GM18520 (cell line): ENCODE measurements around the gene SNAPIN.
A peak's percentile ranks its signal among the peaks of the same experiment; 100 is the strongest.

Experiments
- ATAC-seq: cut with Tn5 transposase; IDR thresholded peaks from one replicate; pipeline ENCODE4 v1.9.1; 2021; ENCODE audit not compliant: unreplicated experiment

SNAPIN gene, protein sequence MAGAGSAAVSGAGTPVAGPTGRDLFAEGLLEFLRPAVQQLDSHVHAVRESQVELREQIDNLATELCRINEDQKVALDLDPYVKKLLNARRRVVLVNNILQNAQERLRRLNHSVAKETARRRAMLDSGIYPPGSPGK

DNA sequence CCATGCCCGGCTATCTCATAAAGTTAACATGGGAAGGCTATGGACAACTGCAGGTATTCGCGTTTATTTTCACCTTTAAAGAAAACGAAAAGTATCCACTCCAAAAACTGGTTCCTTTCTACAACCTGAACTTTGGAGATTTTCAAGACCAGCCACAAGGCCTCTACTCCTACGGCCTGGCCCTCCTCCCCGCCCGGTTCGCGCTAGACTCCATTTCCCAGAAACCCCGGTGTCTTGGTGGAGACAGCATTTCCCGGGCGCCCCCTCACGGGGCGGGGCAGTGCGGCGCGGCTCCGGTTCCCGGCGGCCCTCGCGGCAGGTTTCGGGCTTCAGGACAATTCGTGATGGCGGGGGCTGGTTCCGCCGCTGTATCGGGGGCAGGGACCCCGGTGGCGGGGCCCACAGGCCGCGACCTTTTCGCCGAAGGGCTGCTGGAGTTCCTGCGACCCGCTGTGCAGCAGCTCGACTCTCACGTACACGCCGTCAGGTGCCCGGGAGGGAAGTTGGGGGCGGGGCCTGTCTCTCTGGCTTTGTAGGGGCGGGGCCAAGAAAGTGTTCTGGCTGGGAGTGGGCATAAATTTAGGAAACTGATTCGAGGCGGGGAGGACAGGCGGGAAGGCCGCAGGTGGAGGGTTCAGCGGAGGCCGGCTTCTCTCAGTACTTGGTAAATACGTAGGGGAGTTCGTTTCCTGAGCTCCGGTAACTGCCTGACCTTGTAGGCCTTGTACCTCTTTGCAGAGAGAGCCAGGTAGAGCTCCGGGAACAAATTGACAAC lies at the start of gene SNAPIN:
SNAPIN (plus strand) TSS at position 304 of the 775 bp plus-strand sequence; CDS start at position 345, 41 bp downstream.
- ATAC-seq = peak; percentile 75

DNA sequence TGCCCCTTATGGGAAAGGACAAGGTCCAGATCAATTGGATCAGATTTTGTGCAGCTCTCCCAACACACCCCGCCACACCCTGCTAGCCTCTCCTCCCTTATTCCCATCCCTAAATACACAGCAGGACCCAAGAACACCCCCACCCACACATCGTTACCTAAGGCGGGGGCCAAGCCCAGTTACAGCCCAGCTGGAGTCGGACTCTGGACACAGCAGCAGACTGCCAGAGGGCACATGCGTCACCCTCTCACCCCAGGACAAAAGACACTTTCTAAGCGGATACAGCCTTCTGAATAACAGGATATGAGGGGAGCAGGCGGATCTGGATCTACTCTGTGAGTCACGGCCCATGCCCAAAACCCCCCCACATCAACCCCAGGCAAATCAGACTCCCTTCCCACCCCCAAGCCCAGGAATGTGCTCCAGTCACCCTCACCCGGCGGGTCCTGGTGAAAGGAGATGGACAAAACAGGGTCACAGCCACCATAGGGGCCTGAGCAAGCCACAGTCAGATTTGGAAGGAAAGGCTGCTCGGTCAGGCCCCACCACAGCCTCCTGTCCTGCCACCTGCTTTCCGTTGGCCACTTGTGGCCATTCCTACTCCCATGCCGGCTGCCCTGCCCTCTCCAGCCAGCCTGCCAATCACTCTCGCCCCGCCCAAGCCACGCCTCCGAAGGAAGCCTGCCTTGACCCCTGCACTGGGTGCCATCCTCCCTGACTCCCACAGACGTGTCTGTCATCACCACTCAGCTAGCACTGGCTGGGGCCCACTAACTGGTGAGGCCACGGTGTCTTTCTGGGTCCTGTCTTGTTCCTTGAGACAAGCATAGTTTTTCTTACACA lies 49.5 kb upstream of the SNAPIN start:
- ATAC-seq = no peak

DNA sequence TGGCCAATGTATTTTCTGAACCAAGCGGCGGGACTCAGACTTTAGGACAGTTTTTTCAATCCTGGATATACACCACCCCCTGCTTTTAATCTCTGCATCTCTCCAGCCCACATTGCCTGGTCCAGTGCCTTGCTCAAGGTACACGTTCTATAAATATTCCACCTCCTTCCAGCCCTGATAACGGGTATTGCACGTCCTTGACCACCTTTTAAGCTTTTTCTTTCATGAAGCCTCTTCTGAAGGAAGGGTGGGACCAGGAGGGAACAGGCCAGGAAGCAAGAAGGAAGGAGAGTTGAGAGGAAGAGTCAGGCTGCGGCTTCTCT lies 49.0 kb upstream of the SNAPIN start:
- no peak for ATAC-seq

DNA sequence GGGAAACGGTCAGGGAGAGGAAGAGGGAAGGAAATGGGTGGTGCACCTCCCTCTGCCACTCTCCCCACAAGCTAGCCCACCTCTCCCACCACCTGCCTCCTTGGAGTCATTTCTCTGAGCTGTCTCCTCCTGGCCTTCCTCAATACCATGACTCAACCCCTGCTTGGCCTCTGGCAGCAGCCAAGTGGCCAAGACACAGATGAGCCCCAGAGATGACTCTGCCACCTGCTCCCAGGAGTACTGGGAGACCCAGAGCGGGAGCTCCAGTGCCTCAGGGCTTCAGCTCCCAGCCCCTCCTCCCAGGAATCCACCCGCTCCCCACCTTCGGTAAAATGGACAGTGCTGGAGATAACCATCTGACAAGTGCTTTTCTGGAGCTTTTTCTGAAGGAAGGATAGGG lies 48.2 kb upstream of the SNAPIN start:
- no peak for ATAC-seq

DNA sequence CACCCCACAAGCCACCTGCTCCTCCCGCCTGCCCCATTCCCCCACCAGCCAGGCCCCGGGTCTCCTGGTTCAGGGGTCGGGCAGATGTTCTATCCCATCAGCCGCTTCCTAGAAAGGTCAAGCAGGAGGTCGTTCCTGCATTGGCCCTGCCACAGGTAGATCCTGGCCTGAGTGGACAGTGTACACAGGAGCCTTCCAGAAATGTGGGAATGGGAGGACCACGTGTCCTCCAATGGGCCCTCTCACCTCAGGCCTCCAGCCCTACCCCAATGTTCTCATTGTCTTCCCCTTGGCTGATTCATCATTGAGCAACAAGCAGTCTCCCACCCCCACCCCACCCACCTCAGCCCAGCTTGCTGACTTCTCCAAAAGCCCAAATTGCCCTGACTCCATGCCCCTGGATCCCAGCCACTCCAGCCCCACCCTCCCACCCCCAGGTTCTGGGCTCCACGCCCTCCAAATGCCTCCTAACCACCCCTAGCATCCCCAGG lies 47.6 kb upstream of the SNAPIN start:
- ATAC-seq = no peak

DNA sequence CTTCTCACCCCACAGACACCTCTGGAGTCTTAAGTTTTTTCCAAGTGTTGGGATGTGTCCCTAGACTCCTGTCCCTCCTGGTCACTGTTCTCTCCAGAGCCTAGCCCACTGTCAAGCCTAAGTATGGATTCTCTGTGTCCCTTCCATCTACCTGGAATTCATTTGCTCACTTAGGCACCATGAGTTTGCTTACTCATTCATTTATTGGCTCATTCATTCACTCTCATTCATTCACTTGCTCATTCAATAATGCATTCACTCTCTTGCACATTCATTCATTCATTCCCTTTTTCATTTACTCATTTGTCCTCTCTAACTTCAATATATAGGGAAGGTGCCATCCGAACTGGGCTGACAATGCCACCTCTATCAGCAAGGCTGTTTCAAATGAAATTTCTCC lies 47.1 kb upstream of the SNAPIN start:
- no peak for ATAC-seq

DNA sequence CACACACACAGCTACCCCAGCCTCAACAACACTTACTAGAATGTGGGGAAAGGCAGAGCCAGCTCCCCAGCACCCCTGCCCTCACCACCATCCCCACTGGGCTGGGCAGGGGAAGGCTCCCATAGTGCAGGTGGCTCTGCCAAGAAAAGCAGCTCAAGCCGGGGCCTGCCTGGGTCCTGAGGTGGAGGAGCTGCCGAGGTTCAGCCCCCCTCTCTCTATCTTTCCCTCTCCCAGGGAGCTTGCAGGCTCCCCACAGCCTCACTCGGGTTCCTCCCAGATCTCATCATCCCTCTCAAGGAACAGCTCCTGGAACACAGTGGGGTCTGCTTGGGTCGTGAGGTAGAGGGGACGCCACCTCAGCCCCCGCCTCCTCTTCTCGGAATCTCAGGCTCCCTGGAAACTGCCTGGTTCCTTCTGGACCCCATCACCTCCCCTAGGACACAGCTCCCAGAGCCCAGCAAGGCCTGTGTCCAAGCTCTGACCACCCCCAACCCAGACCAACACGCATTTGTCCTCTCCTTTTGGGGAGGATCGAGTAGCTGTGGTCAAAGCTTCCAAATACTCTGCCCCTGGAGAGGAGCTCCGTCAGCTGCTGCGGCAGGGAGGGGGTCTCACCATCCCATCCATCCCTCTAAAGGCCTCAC lies 46.3 kb upstream of the SNAPIN start:
- no peak for ATAC-seq

DNA sequence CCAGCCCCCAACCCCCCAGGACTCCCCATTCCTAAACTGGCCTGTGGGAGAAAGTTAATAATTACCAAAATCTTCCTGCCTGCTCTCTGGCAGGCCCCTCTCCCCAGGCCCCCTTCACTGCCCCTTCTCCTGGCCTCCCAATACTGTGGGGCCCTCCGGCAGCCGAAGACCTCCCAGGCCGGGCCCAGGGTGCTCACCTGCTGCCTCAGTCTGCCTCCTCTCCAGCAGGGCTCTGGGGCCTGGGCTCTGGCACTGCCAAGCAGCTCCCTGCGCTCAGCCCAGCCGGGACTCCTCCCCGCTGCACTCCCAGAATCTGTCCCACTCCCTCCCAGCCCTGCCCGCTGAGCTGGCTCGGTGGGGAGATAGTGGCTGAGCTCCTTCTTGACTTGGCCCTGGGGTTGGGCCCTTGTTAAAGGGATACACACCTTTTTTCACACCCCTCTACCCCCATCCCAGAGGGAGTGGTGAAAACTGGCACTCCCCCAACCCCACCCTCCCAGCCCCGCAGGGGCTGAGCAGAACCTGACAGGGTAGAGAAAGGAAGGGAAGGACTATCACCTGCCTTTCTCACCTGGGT lies 45.7 kb upstream of the SNAPIN start, which contains the start of gene S100A16:
S100A16 (minus strand) TSS at position 383 of the 577 bp plus-strand sequence. CDS start 4,986 bp downstream, outside the sequence.
- ATAC-seq = no peak

DNA sequence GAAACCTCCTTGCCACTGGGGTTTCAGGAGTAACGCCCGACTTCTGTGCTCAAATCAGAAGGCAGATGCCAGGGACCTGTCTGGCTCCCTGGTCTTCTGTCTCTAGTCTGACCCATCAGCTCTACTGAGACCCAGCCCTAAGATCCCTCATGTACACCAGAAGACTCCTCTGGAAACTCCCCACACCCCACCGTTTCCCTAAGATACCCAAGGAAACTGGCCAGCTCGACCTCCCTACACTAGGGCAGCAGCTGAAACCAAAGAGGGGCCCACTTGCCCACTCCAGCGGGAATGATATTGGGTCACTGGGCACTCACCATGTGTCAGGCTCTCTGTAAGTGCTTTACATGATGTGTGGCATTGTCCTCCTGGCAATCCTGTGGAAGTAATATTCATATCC lies 45.1 kb upstream of the SNAPIN start:
- no peak for ATAC-seq

DNA sequence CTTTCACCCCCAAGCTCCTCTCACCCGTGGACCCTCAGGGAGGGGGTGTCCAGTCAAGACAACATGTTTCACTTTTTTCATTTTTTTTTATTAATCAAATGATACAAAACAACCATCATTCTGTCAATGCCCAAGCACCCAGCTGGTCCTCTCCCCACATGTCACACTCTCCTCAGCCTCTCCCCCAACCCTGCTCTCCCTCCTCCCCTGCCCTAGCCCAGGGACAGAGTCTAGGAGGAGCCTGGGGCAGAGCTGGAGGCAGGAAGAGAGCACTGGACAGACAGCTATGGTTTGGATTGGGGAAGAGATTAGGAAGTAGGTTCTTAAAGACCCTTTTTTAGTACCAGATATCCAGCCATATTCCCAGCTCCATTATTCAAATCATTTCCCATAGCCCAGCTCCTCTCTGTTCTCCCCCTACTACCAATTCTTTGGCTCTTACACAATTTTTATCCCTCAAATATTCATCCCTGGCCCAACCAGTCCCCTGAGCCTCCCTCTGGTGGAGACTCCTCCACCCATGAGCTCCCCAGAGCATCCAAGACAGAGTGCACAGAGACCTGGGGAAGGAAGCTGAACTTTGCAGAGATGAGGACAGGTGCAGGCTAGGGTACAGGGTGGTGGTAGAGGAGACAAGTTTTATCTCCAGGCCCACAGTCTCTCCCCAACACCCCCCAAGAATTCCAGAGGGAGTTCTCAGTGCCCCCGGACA lies 44.2 kb upstream of the SNAPIN start:
- ATAC-seq = no peak

DNA sequence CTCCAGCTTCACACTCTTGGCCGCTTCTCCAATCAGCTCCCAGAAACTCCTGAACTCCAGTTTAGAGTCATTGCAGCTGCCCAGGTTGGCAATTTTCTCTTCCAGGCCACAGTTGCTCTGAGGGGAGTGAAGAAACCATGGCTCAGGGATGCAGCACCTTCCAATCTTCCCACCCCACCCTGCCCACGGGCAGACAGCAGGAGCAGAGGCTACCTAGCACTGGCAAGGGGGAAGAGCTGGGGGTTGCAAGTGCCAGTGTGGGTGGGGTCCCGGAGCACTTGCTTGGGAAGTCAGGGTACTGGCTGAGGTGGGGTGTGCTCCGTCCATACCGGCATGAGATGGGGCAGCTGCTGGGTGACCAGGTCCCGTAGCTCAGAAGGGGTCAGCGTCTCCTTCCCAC lies 43.6 kb upstream of the SNAPIN start:
- ATAC-seq = no peak

DNA sequence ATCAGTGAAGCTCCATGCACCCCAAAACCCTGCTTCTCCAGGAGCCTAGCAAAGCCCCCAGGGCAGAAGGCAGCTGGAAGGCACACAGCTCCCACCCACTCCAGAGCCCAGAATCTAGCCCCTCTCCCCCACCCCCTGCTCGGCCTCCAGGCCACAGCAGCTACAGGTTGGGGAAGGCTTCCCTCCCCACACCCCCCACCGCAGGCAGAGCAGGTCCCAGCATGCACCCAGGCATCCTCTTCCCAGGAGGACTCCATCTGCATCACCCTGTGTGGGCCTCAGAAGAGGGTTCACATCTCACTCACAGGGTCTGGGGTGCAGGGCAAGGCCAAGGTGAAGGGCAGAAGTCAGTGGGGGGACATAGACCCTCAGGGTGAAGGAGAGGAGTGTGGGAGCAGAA lies 43.1 kb upstream of the SNAPIN start:
- ATAC-seq = no peak

DNA sequence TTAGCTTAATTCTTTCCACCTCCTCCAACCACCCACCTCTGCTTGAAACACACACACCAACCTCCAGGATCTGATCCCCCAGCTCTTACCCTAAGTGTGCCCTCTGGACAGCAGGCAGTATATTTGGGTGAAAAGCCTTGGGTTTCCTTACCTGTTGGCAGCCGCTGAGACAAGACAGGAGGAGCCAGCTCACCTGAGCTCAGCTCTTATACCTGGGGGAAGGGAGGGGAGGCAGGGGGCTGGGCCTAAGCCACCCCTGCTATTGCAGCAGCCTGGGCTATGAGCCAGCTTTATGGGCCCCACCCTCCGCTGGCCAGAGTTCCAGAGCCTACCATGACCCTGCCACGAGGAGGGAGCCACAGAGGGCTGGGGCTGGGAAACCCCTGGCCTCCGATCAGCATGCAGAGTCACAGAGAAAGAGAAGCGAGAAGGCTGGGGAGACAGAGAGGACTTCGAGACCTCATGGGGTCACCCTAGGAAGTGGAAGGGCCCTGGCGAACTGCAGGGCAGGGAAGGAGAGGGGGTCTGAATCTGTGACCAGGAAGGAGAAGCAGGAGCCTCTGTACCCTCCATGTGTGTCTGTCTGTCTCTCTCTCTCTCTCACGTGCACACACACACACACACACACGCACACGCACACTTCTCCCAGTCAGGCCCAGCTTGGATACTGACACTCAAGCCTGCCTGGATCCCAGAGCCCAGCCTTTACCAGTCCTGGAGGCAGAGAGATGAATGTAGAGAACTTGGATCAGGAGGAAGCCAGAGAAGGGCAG lies 42.2 kb upstream of the SNAPIN start, which contains the start of gene S100A14:
S100A14 (minus strand) TSS at position 182 of the 773 bp plus-strand sequence. CDS start 467 bp downstream, outside the sequence.
- ATAC-seq = no peak

DNA sequence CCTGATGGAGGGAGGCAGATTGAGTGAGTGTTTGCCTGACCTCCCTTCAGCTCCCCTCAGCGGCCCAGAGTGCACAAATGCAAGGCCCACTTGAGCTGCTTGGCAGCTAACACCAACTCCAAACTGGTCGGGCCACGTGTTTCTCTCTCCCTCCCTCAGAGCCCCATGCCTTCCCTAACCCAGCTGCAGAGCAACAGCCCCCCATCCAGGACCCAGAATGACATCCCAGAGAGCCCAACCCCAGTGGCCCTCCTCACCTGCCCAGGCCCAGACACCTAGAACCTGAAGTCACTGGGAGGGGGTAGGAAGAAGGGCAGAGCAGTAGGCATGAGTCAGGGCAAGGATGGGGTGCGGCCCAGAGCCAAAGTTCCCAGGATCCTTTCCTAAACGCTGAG lies 41.6 kb upstream of the SNAPIN start:
- no peak for ATAC-seq

DNA sequence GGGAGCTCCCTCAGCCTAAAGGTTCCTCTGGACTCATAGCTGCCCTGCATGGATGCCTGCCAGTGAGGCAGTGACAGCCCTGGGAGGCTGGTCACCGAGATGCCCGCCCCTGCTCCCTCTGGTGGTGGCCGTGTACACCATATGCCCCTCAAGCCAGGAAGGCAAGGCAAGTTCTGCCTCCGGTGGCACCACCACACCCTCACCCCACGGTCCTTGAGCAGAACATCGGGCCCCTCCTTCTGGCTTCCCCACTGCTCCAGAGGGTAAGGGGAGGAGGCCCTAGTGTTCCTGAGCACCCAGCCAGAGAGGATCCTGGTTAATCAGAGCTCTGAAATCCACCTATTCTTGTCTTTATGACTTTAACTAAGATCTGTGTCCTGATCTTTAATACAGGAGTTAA lies 40.8 kb upstream of the SNAPIN start:
- no peak for ATAC-seq

DNA sequence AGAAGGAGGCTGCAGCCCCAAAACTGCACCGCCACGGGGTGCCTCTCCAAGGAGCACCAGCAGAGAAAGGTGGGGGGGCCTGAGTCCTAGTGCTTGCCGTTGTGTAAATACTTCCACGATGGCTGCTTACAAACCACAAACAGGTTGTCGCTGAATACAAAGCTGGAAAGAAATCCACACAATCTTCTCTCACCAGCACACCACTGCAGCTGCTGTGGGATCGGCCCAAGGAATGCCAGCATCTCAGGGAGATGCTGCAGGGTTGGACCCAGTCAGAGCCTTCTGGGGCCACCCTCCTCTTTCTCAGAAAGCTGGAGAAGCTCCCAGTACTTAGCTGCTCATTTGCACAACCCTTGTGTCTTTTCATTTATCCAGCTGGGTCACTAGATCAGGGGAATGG lies 39.3 kb upstream of the SNAPIN start:
- no peak for ATAC-seq

DNA sequence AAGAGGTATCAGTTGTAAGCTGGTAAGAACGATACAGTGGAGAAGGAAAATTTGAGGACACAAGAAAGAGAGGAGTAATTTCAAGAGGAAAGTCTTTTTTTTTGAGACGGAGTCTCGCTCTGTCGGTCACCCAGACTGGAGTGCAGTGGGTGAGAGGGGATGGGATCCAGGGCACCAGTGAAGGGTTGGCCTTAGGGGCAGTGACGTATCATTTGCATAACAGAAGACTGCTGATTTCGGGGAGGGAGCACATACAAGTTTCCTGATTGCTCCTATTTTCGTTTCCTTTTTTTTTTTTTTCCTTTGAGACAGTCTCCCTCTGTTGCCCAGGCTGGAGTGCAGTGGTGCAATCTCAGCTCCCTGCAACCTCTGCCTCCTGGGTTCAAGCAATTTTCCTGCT lies 35.4 kb upstream of the SNAPIN start:
- ATAC-seq = no peak

DNA sequence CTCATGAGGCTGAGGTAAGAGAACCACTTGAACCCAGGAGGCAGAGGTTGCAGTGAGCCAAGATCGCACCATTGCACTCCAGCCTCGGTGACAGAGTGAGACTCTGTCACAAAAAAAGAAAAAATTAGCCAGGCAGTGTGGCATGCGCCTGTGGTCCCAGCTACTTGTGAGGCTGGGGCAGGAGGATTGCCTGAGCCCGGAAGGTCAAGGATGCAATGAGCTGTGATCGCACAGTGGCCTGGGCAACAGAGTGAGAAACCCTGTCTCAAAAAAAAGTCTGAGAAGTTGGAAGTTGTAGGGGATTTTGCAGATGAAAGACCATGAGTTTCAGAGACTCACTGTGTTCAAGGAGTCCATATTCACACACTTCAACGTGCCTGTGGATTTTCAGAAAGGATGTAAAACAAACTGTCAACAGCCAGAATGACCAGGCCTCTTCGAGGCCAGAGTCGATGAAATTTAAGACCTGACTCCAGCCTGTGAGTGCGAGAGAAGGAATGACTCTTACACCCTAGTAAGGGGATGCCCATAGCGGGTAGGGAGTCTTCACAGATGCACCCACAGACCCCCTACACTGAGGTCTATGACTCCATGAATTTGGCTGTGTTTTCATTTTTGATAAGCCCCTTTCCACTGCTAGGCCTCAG lies 33.4 kb upstream of the SNAPIN start:
- ATAC-seq = no peak

DNA sequence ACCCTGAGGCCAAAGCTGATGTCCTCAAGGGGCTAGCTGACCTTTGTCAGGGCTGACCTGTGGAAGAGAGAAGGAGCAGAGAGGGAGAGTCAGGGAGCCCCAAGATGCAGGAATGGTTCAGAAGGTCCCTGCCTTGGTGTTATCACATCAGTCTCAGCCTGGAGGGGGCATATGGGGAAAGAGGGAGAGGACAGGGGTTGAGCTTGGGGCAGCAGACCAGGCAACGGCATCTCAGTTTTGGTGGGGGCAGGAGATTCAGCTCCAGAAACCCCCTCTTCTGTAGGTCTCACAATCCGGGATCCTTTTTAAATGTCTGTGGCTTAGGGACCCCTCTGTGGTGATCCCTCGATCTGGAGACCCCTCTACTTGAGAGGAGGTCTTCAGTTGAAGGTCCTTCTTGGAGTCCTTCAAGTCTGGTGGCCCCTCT lies 32.0 kb upstream of the SNAPIN start:
- ATAC-seq = no peak
